HL-60 (cell line): Measurements from ENCODE around the gene CTNNA1.

Experiments
- DNase-seq, 2 experiments: peaks; one replicate each; pipeline ENCODE4 v3.0.0-alpha.2; 2010 to 2020; ENCODE audit warnings: low read depth in 1 of 2, low spot score in 1 of 2
- H3K27ac ChIP-seq: fragments of 250-450 bp; sonication (Bioruptor Pico); replicated peaks from 2 replicates; pipeline ENCODE4 v1.5.1; 2020; ENCODE audit warnings: mild to moderate bottlenecking, moderate library complexity
- H3K27me3 ChIP-seq: fragments of 250-450 bp; sonication (Bioruptor Pico); 2 replicates; pipeline ENCODE4 v1.5.1; 2021; ENCODE audit warnings: mild to moderate bottlenecking, moderate library complexity; ENCODE audit not compliant: insufficient read depth, poor library complexity, severe bottlenecking
- H3K4me3 ChIP-seq: replicated peaks from 2 replicates; pipeline ENCODE4 v1.5.1; 2011; ENCODE audit warnings: mild to moderate bottlenecking, control low read depth, low read length; ENCODE audit not compliant: insufficient read depth
- CTCF ChIP-seq: IDR thresholded peaks from one replicate; pipeline ENCODE4 v1.5.1; 2011; ENCODE audit warnings: low read length, control low read depth, inconsistent platforms; ENCODE audit not compliant: insufficient read depth
- GABPA ChIP-seq: IDR thresholded peaks from 2 replicates; pipeline ENCODE4 v1.6.1; 2012; ENCODE audit warnings: low read depth
- POLR2AphosphoS5 ChIP-seq: IDR thresholded peaks from 2 replicates; pipeline ENCODE4 v1.6.1; 2012; ENCODE audit warnings: low read depth
- REST ChIP-seq: IDR thresholded peaks from 2 replicates; pipeline ENCODE4 v1.6.1; 2012; ENCODE audit warnings: low read depth; ENCODE audit not compliant: insufficient replicate concordance
- SPI1 ChIP-seq: IDR thresholded peaks from 2 replicates; pipeline ENCODE4 v1.6.1; 2012; ENCODE audit warnings: low read depth, mild to moderate bottlenecking, borderline replicate concordance

Gene CTNNA1

GRCh38 chr5:138754699-138755057, 1.5 kb downstream of the CTNNA1 start:
- TF ChIP-seq REST, result no peak
- TF ChIP-seq POLR2AphosphoS5, result no peak
- no peak for TF ChIP-seq SPI1
- no peak for TF ChIP-seq CTCF
- TF ChIP-seq GABPA, result no peak
- no peak for DNase-seq
- Histone ChIP-seq H3K27me3 (peaks cover 2% of the 10 kb centered on the region), H3K27ac (no peak overlapping the region), H3K4me3 (no peak overlapping the region)

GRCh38 chr5:138755084-138755748, 2.0 kb downstream of the CTNNA1 start:
- no peak for TF ChIP-seq REST
- no peak for TF ChIP-seq CTCF
- TF ChIP-seq POLR2AphosphoS5, result no peak
- H3K27ac ChIP-seq, result no peak overlapping the region
- peaks cover 2% of the 10 kb centered on the region for H3K27me3 ChIP-seq
- no peak for DNase-seq
- no peak overlapping the region for H3K4me3 ChIP-seq

GRCh38 chr5:138757061-138757776, 4.0 kb downstream of the CTNNA1 start:
- TF ChIP-seq SPI1, result no peak
- TF ChIP-seq POLR2AphosphoS5, result no peak
- TF ChIP-seq CTCF, result no peak
- no peak for TF ChIP-seq REST
- no peak for TF ChIP-seq GABPA
- DNase-seq, result no peak
- no peak overlapping the region for H3K27ac ChIP-seq
- H3K27me3 ChIP-seq, result peaks cover 2% of the 10 kb centered on the region
- no peak overlapping the region for H3K4me3 ChIP-seq
